GM18526 (cell line): ENCODE measurements around the gene POLD1.

ENCODE experiments used
- POLR2A ChIP-seq: IDR thresholded peaks from 3 replicates; pipeline ENCODE4 v1.6.1; 2011; ENCODE audit not compliant: insufficient read length; ENCODE audit errors: extremely low read depth

POLD1 gene

DNA sequence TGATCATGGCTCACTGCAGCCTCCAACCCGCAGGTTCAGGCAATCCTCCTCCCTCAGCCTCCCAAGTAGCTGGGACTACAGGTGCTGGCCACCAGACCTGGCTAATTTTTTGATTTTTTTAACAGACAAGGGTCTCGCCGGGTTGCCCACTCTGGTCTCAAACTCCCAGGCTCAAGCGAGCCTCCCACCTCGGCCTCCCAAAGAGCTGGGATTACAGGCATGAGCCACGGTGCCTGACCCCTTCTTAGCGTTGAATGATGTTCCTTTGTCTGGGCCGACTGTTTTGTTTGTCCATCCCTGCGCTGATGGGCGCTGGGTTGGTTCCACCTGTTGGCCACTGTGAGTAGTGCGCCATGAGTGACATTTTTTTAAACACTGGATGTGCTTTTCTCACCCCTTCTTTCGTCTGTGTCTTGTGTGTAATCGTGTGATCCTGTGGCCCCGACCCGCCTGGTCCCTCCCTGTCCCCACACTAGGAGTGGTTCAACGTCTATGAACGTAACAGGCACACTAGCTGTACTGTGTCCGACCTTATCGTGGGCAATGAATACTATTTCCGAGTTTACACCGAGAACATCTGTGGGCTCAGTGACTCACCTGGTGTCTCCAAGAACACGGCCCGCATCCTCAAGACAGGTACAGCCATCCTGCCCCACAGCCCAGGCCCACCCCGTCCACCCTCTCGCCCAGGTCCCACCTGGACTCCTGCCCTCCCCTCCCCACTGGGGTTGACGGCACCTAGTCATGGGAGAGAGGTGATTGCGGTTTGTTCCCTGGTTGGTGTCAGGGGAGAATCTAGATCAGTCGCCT is 77.1 kb downstream of the POLD1 start:
- TF ChIP-seq POLR2A = no peak

DNA sequence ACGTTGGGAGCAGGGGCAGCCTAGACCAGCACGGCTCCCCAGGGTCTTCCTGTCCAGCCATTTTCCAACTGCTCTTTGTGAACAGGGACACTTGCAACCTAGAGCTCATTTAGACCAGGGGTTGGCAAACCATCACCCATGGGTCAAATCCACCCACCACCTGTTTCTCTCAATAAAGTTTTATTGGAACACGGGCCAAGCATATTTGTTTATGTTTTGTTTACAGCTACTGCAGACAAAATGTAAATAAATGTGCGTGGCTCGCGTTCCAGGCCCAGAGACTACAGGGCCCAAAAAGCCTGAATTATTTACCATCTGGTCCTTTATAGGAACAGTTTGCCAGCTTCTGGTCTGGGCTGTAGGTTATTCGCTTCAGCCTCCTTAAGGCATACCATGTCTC is 78.8 kb downstream of the POLD1 start:
- TF ChIP-seq POLR2A = no peak

DNA sequence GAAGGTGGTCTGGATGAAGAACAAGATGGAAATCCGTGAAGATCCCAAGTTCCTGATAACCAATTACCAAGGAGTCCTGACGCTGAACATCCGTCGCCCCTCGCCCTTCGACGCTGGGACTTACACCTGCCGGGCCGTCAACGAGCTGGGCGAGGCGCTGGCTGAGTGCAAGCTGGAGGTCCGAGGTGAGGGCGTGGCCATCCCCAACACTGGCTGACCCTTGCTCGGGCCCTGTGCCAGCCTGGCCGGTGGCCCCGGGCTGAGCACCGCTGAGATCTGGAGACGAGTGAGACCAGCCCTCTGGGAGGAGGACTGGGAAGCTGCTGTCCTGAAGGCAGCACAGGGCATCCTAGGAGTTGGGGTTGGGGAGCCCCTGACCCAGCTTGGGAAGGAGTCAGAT is 80.2 kb downstream of the POLD1 start:
- TF ChIP-seq POLR2A = no peak

DNA sequence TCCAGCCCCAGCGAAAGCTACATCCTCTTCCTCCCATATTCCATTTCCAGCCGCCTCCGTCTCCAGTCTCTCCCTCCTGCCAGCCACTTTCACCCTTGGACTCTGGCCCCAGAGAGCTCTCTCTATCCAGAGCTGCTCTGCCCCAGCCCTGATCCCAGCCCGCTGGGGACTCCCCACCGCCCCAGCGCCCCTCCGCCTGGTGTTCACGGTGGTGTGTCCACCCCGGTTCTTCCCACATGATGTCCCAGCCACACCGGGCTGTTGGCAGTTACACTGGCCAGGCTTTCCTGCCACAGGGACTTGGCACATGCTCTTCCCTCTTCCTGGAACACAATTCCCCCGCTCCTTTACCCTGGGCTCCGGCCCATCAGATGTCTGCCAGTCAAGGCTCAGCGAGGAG is 80.9 kb downstream of the POLD1 start:
- no peak for TF ChIP-seq POLR2A

DNA sequence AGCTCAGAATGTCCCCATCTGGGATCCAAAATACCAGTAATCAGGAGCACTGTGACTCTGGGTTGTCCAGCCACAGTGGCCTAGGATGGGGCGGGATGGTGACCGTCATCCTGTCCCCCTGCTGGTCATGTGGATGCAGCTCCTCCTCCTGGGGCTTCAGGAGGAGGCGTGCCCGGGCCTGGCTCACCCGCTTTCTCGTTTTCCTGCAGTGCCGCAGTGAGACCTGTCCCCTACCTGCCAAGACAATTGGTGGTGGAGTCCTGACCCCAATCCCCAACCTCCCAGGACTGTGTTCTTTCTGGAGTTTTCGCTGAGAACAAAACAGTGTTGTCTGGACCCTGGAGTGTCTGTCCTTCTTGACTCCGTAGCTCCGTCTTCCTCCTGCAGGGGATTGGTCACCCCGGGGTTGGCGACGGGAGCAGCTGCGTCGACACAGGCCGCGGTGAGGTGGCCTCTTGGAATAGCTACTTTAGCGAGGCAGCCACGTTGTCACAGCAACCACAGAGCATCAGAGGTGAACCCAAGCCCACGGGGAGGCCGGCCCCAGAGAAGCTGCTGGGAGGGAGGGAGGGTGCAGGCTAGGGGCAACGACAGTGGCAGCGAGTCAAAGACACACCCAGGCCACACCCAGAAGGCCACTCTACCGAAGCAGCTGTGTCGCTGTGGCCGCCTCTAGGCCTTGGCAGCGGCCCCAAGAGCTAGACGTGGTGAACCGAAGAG is 82.0 kb downstream of the POLD1 start:
- TF ChIP-seq POLR2A = no peak

DNA sequence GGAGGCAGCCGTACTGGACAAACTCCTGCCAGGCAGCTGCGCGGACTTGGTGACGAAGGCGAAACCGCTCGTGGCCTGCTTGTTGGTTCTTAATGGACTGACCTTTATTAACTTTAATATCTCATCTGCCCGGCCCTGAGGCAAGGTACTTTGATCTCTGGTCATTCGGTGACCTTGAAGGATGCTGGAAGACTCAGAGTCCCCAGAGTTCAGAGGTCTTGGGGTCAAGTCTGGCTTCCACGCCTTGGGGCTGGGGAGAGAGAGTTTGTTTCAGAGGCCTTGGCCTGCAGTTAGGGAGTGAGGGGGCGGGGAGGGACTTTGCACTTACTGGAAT is 82.5 kb downstream of the POLD1 start:
- TF ChIP-seq POLR2A = no peak

DNA sequence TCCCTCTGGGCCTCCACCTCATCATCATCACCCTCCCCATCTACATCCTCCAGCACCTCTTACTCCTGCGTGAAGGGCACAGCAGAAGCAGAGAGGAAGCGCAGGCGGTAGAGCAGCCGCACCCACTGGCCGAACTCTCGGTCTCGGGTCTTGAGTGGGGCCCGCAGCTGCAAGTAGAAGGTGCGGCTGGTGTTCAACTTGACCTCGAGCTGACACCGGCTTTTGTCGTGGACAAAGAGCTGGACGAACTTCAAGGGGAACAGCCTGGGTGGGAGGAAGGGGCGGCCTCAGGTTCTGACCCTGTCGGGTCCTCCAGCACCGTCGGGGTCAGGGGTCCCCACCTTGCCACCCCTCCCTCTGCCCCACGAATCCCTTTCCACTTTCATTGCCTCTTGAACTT is 83.4 kb downstream of the POLD1 start:
- no peak for TF ChIP-seq POLR2A
